CD1c-positive myeloid dendritic cell (primary cell): ENCODE measurements around the gene IFNAR1.
A peak's percentile ranks its signal among the peaks of the same experiment; 100 is the strongest.

Experiments used
- DNase-seq: peaks from one replicate; pipeline ENCODE4 v3.0.0-alpha.2; 2016; ENCODE audit errors: extremely low spot score

The IFNAR1 gene

GRCh38 chr21:33402001-33402979, 77.5 kb downstream of the IFNAR1 start:
- peak; percentile 95 for DNase-seq

GRCh38 chr21:33403128-33403785, 78.5 kb downstream of the IFNAR1 start, which contains the start of gene IFNGR2:
Gene IFNGR2 (plus strand): TSS chr21:33403413. CDS start chr21:33403544, 131 bp downstream.
- DNase-seq, result peak; percentile 49

DNA sequence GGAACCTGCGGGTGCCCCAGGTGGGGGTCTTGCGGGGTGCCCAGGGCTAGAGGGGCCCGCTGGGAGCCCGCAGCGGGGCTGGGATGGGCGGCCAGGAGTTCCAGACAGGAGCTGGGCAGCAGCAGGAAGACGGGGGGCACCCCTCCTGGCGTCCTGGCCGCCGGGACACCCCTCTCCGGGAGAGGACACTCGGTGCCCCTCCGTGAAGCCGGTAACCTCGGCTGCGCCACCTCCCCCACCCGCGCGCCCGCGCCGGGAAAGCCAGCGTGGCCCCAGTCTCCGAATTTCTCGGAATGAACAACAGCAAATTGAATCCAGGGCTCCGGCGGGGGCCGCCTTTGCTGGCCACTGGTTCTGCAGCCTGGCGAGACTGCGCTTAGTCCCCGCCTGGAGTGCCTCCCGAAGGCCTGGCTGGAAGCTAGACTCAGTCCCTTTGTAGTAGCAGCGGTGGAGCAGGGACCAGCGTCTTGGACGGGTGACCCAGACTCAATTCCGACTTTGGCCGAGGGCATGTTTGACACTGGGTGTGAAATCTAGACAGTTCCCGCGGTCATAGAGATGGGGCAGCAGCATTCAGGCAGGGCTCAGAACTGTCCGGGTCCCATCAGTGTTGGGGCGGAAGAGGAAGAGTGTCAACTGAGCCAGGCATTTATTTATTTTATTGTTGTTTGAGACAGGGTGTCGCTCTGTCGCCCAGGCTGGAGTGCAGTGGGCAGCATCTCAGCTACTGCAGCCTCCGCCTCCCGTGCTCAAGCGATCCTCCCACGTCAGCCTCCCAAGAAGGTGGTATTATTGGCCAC, 79.2 kb downstream of the IFNAR1 start:
- DNase-seq, result peak; percentile 54

GRCh38 chr21:33406493-33406892, 81.7 kb downstream of the IFNAR1 start:
- DNase-seq, result no peak
